ENCODE results near the gene KLHL42. TPM values are rescaled to one million over a fixed set of nuclear protein-coding genes. Genes with fewer than 3 reads are reported as not detected.

KLHL42 gene
- total and polyA plus RNA-seq, 2 of the 8 experiments (the other 6 are each of a cell fraction or from before 2014, with no cell fraction given) = 13.6 to 21.6 TPM

- Histone ChIP-seq H2BK5ac (ENCODE audit: low read depth, low read length) (no peak overlapping the region), H4K5ac (ENCODE audit: insufficient read length, low read depth, low read length) (no peak overlapping the region), H3K27me3 (replicated peaks in 1 of 4; ENCODE audit: control insufficient read depth in 3 of 4, extremely low read depth in 1 of 4, insufficient read depth in 3 of 4, low read length in 3 of 4) (no peaks in the 10 kb centered on the region; a peak in 1 of 7 replicates), H3K79me1 (ENCODE audit: low read depth, low read length) (no peaks in the 10 kb centered on the region), H2BK15ac (ENCODE audit: low read length) (no peak overlapping the region), H3K27ac (ENCODE audit: low read depth, low read length) (no peak overlapping the region), H3K9ac (replicated peaks in 1 of 4; ENCODE audit: extremely low read depth in 1 of 4, low read depth in 3 of 4, low read length in 3 of 4) (no peak overlapping the region), H3K23ac (ENCODE audit: insufficient read length) (no peak overlapping the region), H3K23me2 (ENCODE audit: low read depth, low read length) (no peaks in the 10 kb centered on the region), H3K36me3 (ENCODE audit: control insufficient read depth in 2 of 4, insufficient read depth in 4 of 4, low read length in 3 of 4) (no peaks in the 10 kb centered on the region), H2BK120ac (replicated peaks; ENCODE audit: low read depth, low read length) (no peak overlapping the region), H3K56ac (replicated peaks; ENCODE audit: insufficient read length, low read depth, low read length) (no peak overlapping the region), H4K8ac (ENCODE audit: extremely low read depth, insufficient read depth, low read length) (no peak overlapping the region), H2AFZ (ENCODE audit: low read length) (peak overlapping the region; percentile 93), H2BK12ac (ENCODE audit: low read depth, low read length) (no peak overlapping the region), H4K20me1 (replicated peaks in 1 of 2; ENCODE audit: control insufficient read depth in 1 of 2, insufficient read depth in 2 of 2, low read length in 2 of 2) (no peaks in the 10 kb centered on the region), H3K14ac (ENCODE audit: insufficient read length) (no peak overlapping the region), H4K91ac (replicated peaks; ENCODE audit: insufficient read length, low read length) (no peak overlapping the region), H3K79me2 (ENCODE audit: control insufficient read depth in 1 of 2, insufficient read depth in 2 of 2, low read length in 2 of 2) (no peaks in the 10 kb centered on the region), H3K9me3 (ENCODE audit: insufficient read depth in 2 of 2, low read depth in 1 of 2, low read length in 1 of 2) (no peaks in the 10 kb centered on the region), H2AK5ac (ENCODE audit: low read depth, low read length) (no peak overlapping the region), H3K4ac (replicated peaks; ENCODE audit: insufficient read length, low read depth, low read length) (no peak overlapping the region), H3K4me2 (ENCODE audit: insufficient read depth in 1 of 2, low read depth in 2 of 2, low read length in 2 of 2) (no peak overlapping the region), H3K18ac (ENCODE audit: extremely low read depth, low read length) (no peak overlapping the region), H3K4me3 (ENCODE audit: extremely low read depth in 1 of 4, insufficient read depth in 2 of 4, low read depth in 3 of 4, low read length in 4 of 4) (no peak overlapping the region), H2BK20ac (ENCODE audit: low read length) (no peak overlapping the region), H3K4me1 (replicated peaks in 1 of 4; ENCODE audit: control insufficient read depth in 3 of 4, insufficient read depth in 4 of 4, low read length in 3 of 4) (no peaks in the 10 kb centered on the region)
- ChIA-PET POLR2A (ENCODE audit: partially characterized antibody) (interaction anchor here (1.5 kb wide), 1 partner anchor 44 kb away, joined by 3 read pairs; the partner anchor contains the start of genes KLHL42 and MANSC4), CTCF (ENCODE audit: partially characterized antibody) (interaction anchor here (0.6 to 1.6 kb wide), 2 partner anchors 10 to 37 kb away, joined by 3 read pairs; no protein-coding TSS in a partner anchor)
- WGBS, 2 experiments (ENCODE audit: extremely low coverage in 1 of 2, insufficient coverage in 1 of 2, insufficient read length in 1 of 2, insufficient replicate concordance in 2 of 2, low coverage in 1 of 2, low lambda C conversion rate in 2 of 2, missing lambda C conversion rate in 1 of 2) = 83% methylated on average over 12 of the region's 12 CpGs; no CpG with 5 or more reads in 1 of the 2 experiments
- FAIRE-seq (no peak), DNase-seq (ENCODE audit: low read depth in 1 of 2, low spot score in 2 of 2) (no peak)
Measured at GRCh38 chr12:27824126-27824842, 44.3 kb downstream of the KLHL42 start.

Data from H1 (cell line).